Medulla oblongata (tissue), 1 donor: ENCODE data around the gene ZNF836.

Experiments used
- DNase-seq: peaks from one replicate; pipeline ENCODE4 v3.0.0-alpha.2; 2015; ENCODE audit errors: extremely low spot score

The ZNF836 gene

GRCh38 chr19:52188822-52189734 lies 17.7 kb upstream of the ZNF836 start:
- peak; percentile 38 for DNase-seq

DNA sequence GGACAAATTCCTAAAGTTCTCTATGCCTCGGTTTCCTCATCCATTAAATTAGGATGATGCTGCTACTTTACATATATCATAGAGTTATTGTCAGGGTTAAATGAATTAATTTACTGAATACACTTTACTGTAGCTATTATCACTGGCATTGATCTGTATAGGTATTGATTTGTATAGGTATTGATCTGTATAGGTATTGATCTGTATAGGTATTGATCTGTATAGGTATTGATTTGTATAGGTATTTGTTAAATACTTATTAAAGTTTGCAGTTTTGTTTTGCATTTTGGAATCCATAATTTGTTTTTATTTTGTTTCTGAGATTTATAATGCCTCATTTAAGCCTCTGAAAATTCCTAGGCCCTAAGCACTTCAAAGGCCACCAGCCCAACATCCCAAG lies 16.0 kb upstream of the ZNF836 start:
- no peak for DNase-seq

- DNase-seq = no peak
Observed at GRCh38 chr19:52176574-52176973, 5.2 kb upstream of the ZNF836 start.

- DNase-seq = no peak
Observed at GRCh38 chr19:52172347-52172746, 926 bp upstream of the ZNF836 start.

GRCh38 chr19:52170863-52171320 lies 529 bp downstream of the ZNF836 start:
- peak; percentile 11 for DNase-seq

DNA sequence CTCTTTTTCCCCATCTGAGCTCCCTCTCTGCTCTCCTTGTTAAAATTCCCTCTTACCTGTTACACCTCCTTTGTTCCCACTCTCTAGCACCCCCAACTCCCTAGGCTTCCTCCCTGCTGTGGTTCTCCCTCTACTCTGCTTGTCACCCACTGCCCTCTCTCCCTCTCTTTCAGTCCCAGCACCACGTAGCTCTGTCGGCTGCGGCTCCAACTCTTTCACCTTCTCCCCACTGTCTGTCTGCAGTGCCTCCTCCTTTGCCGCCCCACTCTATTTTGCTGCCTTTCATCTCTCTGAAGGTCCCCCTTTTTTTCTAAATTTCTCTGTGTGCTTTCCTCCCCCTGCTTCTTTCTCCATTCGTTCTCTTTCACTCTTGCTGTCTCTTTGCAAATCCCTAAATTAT lies 1.1 kb downstream of the ZNF836 start:
- DNase-seq = no peak

DNA sequence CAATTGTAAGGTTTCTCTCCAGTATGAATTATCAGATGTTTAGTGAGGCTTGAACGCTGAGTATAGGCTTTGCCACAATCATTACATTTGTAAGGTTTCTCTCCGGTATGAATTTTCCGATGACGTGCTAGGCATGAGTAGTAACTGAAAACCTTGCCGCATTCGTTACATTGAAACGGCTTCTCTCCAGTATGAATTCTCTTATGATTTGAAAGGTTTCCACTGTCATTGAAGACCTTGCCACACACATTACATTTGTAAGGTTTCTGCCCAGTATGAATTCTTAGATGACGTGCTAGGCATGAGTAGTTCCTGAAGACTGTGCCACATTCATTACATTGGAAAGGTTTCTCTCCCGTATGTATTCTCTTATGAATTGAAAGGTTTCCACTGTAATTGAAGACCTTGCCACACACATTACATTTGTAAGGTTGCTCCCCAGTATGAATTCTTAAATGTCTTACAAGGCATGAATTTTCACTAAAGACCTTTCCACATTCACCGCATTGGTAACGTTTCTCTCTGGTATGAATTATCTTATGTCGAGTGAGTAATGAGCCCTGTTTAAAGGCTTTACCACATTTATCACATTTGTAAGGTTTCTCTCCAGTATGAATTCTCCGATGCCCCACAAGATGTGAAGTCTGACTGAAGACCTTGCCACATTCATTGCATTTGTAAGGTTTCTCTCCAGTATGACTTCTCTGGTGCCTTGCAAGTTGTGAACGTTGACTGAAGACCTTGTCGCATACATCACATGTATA lies 15.6 kb downstream of the ZNF836 start:
- DNase-seq = no peak

DNA sequence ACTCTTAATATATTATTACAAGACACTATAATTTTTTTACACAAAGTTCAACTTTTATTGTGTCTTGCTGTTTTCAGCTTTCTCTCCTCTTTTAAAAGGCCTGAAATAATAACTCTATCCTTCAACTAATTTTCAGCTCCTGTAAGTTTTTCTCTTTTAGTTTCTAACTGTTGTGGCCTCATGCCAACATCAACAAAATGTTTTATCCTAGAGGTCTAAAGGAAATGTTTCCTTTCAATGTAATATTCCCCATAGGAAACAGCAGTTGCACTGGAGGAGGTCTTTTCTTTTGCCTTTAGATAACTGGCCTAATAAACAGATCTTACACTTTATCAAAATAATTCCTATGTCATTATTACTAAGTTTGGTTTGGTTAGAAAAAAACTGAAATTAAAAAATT lies 23.2 kb downstream of the ZNF836 start:
- DNase-seq = no peak

DNA sequence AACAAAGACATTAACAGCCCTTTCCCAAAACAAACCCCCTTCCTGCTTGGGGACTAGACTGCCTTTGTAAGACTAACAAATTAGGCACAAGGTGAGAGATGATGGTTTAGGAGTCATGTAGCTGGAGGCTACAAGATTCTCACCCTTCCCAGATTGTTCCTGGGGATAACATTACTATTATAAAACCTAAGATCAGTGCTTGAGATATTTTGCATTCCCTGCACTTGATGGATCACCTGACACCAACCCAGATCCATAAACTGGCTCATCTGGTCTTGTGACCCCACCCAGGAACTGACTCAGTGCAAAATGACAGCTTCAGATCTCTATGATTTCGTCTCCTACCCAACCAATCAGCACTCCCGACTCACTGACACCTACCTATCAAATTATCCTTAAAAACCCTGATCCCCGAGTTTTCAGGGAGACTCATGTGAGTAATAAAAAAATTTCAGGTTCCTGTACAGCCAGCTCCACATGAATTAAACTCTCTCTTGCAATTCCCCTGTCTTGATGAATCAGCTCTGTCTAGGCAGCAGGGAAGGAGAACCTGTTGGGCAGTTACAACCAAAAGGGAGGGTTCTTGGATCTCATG lies 29.3 kb downstream of the ZNF836 start:
- DNase-seq = no peak

GRCh38 chr19:52141203-52141602 lies 30.2 kb downstream of the ZNF836 start:
- DNase-seq = no peak

GRCh38 chr19:52140032-52140710 lies 31.2 kb downstream of the ZNF836 start:
- DNase-seq = no peak

GRCh38 chr19:52139252-52140031 lies 32.0 kb downstream of the ZNF836 start, which contains the start of gene ZNF616:
Gene ZNF616, minus strand, starts transcription at chr19:52139938. Its CDS starts 9,426 bp downstream, at chr19:52130512.
- peak; percentile 98 for DNase-seq

- no peak for DNase-seq
Observed at GRCh38 chr19:52138983-52139251, 32.5 kb downstream of the ZNF836 start.

- peak; percentile 37 for DNase-seq
Observed at GRCh38 chr19:52138278-52138982, 33.0 kb downstream of the ZNF836 start.

- no peak for DNase-seq
Observed at GRCh38 chr19:52120286-52120685, 51.1 kb downstream of the ZNF836 start.

DNA sequence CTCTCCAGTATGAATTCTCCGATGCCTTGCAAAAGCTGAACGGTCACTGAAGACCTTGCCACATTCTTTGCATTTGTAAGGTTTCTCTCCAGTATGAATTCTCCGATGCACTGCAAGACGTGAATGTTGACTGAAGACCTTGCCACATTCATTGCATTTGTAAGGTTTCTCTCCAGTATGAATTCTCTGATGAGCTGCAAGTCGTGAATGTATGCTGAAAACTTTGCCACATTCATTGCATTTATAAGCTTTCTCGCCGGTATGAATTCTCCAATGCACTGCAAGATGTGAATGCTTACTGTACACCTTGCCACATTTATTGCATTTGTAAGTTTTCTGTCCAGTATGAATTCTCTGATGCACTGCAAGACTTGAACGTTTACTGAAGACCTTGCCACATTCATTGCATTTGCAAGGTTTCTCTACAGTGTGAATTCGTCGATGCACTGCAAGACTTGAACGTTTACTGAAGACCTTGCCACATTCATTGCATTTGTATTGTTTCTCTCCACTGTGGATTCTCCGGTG lies 55.8 kb downstream of the ZNF836 start:
- no peak for DNase-seq

GRCh38 chr19:52114691-52115090 lies 56.7 kb downstream of the ZNF836 start:
- no peak for DNase-seq

- no peak for DNase-seq
Observed at GRCh38 chr19:52112624-52113023, 58.8 kb downstream of the ZNF836 start.

DNA sequence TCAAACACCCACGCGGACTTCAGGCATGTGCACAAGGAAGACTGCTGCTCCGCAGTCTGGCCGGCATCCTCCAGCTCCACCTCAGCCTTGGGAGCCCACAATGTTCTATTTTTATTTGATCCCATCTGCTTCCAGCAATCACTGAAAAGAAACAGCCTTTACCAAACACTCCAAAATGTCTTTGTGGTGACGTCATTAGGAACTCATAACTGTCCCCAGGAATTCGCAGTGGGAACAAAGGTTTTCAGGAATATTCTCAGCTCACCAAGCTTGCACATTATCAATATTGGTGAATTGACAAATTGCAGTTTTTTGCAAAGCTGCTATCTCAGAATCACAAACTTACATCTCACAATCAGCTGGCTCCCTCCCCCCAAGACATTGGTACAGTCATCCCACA lies 60.6 kb downstream of the ZNF836 start:
- DNase-seq = no peak
